ENCODE data around the gene PTEN. TPM values are rescaled to one million over a fixed set of nuclear protein-coding genes. Genes with fewer than 3 reads are reported as not detected.

PTEN gene
- total RNA-seq, 1 donor from 2014 or later: 121 TPM

GRCh38 chr10:87882555-87883294 lies 19.3 kb downstream of the PTEN start:
- no peak overlapping the region for H3K27ac ChIP-seq
- intact Hi-C loops (cut with DNase I): no loop called here
- DNase-seq (ENCODE audit: extremely low spot score in 2 of 2): no peak
- no peaks in the 10 kb centered on the region for H3K27me3 ChIP-seq
- peaks cover 0 to 8% of the 10 kb centered on the region in 2 donors for H3K36me3 ChIP-seq
- no peak overlapping the region for H3K4me3 ChIP-seq
- TF ChIP-seq POLR2AphosphoS5 (IDR thresholded peaks at IDR 0.05; ENCODE audit: insufficient read depth in 1 of 2, low read depth in 1 of 2) (no peak), POLR2A (IDR thresholded peaks at IDR 0.05) (no peak), CTCF (IDR thresholded peaks at IDR 0.05) (no peak)
- peaks cover 43% of the 10 kb centered on the region for H3K4me1 ChIP-seq
- H3K9me3 ChIP-seq: no peaks in the 10 kb centered on the region

DNA sequence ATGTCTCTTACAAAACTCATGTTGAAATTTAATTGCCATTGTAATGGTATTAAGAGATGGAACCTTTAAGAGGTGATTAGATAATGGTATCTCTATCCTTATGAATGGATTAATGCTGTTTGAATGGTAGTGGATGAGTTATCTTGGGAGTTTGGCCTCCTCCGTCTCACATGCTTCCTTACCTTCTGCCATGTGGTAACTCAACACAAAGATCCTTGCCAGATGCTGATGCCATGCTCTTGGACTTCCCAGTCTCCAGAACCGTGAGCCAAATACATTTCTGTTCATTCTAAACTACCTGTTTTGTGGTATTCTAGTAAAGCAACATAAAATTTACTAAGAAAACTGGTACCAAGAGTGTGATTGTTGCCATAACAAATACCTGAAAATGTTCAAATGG lies 23.2 kb downstream of the PTEN start:
- H3K9me3 ChIP-seq: no peaks in the 10 kb centered on the region
- intact Hi-C loops (cut with DNase I): no loop called here
- DNase-seq (ENCODE audit: extremely low spot score in 2 of 2): no peak
- no peak overlapping the region for H3K27ac ChIP-seq
- peaks cover 64% of the 10 kb centered on the region for H3K4me1 ChIP-seq
- no peaks in the 10 kb centered on the region for H3K36me3 ChIP-seq
- TF ChIP-seq POLR2AphosphoS5 (IDR thresholded peaks at IDR 0.05; ENCODE audit: insufficient read depth in 1 of 2, low read depth in 1 of 2) (no peak), CTCF (IDR thresholded peaks at IDR 0.05) (no peak), POLR2A (IDR thresholded peaks at IDR 0.05) (no peak)
- H3K4me3 ChIP-seq: no peak overlapping the region
- H3K27me3 ChIP-seq: no peaks in the 10 kb centered on the region

- no peak for TF ChIP-seq CTCF (IDR thresholded peaks at IDR 0.05)
- intact Hi-C loops (cut with DNase I): no loop called here
- Histone ChIP-seq H3K36me3 (no peaks in the 10 kb centered on the region), H3K4me3 (no peak overlapping the region), H3K27ac (no peak overlapping the region), H3K9me3 (no peaks in the 10 kb centered on the region), H3K27me3 (no peaks in the 10 kb centered on the region), H3K4me1 (peaks cover 66% of the 10 kb centered on the region)
- DNase-seq (ENCODE audit: extremely low spot score in 2 of 2): no peak
These were observed 23.7 kb downstream of the PTEN start for GRCh38 chr10:87887146-87887545.

DNA sequence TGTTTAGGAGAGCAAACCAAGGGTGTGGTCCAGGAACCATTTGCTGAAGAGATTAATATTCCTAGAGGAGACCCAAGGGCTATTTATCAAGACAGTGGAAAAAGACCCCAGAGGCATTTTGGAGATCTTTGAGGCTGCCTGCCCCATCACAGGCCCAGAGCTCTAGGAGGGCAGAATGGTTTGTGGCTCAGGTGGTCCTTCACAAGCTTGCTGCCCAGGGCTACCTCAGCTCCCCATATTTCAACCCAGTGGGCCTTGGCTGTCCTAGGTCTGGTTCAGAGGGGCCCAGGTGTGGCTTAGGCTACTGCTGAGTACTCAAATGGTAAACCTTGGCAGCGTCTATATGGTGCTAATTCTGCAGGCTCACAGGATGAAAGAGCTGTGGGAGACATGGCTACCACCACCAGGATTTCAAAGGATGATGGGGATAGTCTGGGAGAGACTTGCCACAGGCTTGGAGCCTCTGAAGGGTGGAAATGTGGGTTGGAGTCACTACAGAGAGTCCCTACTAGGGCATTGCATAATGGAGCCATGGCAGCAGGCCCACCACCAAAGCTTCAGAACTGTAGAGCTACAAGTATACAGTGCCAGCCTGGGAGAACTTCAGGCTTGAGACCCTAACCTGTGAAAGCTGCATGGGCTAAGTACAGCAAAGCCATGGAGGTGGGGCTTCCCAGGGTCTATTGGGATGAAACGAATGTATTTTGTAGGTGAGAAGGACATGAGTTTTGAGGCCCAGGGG lies 24.3 kb downstream of the PTEN start:
- TF ChIP-seq CTCF (IDR thresholded peaks at IDR 0.05): no peak
- no peak for TF ChIP-seq POLR2A (IDR thresholded peaks at IDR 0.05)
- no peak for TF ChIP-seq POLR2AphosphoS5 (IDR thresholded peaks at IDR 0.05; ENCODE audit: insufficient read depth in 1 of 2, low read depth in 1 of 2)
- intact Hi-C loops (cut with DNase I): no loop called here
- DNase-seq (ENCODE audit: extremely low spot score in 2 of 2): no peak
- no peak overlapping the region for H3K4me3 ChIP-seq
- no peaks in the 10 kb centered on the region for H3K9me3 ChIP-seq
- H3K27ac ChIP-seq: no peak overlapping the region
- peaks cover 67% of the 10 kb centered on the region for H3K4me1 ChIP-seq
- H3K27me3 ChIP-seq: no peaks in the 10 kb centered on the region
- H3K36me3 ChIP-seq: no peaks in the 10 kb centered on the region

GRCh38 chr10:87895430-87895829 lies 32.0 kb downstream of the PTEN start:
- Histone ChIP-seq H3K27ac (no peak overlapping the region), H3K4me3 (no peak overlapping the region), H3K4me1 (peaks cover 62% of the 10 kb centered on the region), H3K9me3 (no peaks in the 10 kb centered on the region), H3K27me3 (no peaks in the 10 kb centered on the region), H3K36me3 (no peaks in the 10 kb centered on the region)
- TF ChIP-seq POLR2A (IDR thresholded peaks at IDR 0.05) (no peak), CTCF (IDR thresholded peaks at IDR 0.05) (no peak), POLR2AphosphoS5 (IDR thresholded peaks at IDR 0.05; ENCODE audit: insufficient read depth in 1 of 2, low read depth in 1 of 2) (no peak)
- intact Hi-C loops (cut with DNase I): no loop called here
- DNase-seq (ENCODE audit: extremely low spot score in 2 of 2): no peak
